ENCODE measurements around the gene ZNF41. TPM values are rescaled to one million over a fixed set of nuclear protein-coding genes. Genes with fewer than 3 reads are reported as not detected.

Gene ZNF41
- total and polyA plus RNA-seq, 10 donors: 2.4 to 17.0 (median 12.5) TPM

DNA sequence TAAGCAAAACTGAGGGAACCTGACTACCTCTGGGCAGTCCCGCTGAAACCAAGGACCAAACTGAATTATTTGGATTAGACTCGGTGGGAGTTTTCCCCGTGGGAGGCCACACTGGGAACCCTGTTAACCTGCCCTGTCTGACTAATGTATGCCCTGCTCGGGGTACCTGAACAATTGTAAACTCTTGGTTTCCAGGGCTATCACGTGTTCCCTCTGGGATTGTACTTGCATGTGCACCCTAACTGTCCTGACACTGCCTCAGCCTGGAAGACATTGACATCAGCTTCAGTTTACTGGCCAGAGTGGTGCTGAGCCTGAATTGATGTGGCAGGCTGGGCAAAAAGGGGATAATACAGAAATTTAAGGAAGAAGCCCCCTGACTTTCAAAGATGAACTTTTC is 20.1 kb upstream of the ZNF41 start:
- intact Hi-C loops (cut with DNase I; ENCODE audit: low total_unique reads): no loop called here
- peaks cover 0 to 5% (median 0%) of the 10 kb centered on the region in 7 donors for H3K27me3 ChIP-seq (replicated peaks in 1 of 7)
- DNase-seq: no peak
- H3K9me3 ChIP-seq: no peaks in the 10 kb centered on the region
- no peak overlapping the region for H3K27ac ChIP-seq
- no peak overlapping the region for H3K4me3 ChIP-seq
- WGBS, 5 donors: 65 to 100% (median 92%) methylated on average over 5 of the region's 5 CpGs
- peaks cover 0 to 10% (median 3%) of the 10 kb centered on the region in 6 donors for H3K4me1 ChIP-seq
- H3K36me3 ChIP-seq: no peaks in the 10 kb centered on the region
- TF ChIP-seq POLR2AphosphoS5 (IDR thresholded peaks at IDR 0.05) (no peak), POLR2A (IDR thresholded peaks at IDR 0.05) (no peak)
- TF ChIP-seq, protein P1, sequence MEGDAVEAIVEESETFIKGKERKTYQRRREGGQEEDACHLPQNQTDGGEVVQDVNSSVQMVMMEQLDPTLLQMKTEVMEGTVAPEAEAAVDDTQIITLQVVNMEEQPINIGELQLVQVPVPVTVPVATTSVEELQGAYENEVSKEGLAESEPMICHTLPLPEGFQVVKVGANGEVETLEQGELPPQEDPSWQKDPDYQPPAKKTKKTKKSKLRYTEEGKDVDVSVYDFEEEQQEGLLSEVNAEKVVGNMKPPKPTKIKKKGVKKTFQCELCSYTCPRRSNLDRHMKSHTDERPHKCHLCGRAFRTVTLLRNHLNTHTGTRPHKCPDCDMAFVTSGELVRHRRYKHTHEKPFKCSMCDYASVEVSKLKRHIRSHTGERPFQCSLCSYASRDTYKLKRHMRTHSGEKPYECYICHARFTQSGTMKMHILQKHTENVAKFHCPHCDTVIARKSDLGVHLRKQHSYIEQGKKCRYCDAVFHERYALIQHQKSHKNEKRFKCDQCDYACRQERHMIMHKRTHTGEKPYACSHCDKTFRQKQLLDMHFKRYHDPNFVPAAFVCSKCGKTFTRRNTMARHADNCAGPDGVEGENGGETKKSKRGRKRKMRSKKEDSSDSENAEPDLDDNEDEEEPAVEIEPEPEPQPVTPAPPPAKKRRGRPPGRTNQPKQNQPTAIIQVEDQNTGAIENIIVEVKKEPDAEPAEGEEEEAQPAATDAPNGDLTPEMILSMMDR (IDR thresholded peaks at IDR 0.05 in 8 of 11, conservative IDR thresholded peaks at IDR 0.05 in 3 of 11): no peak

DNA sequence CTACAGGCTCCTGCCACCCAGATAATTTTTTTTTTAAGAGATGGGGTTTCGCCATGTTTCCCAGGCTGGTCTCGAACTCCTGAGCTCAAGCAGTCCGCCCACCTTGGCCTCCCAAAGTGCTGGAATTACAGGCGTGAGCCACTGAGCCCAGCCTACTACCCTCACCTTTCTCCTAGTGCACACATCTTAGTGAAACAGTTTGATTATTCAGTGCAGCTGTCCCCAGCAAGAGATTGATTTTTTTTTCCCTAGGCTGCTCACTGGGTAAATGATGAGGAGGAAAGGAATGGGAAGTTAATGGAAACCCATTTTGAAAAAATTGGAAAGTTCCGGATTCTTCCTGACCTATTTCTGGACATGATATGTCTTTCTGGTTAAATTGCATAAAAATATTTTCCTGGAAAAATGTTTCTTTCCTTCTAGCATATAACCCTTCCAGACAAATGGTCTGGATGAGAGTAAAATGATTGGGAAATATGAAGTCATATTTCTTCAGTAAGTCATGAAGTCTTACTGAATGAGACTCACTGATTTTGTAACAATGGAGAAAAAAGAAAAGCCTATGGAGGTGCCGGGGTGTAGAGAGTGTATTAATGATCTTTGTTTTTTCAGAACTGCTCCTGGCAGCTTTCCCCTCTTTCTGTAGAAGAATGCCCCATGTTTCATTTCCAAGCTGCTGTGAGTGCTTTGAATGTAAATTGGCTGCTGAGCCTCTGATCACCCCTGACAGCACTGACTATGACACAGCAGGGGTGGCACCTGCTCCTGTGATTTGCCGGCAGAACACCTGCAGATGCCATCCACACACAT is 19.5 kb upstream of the ZNF41 start:
- Histone ChIP-seq H3K4me3 (no peak overlapping the region), H3K36me3 (no peaks in the 10 kb centered on the region), H3K9me3 (no peaks in the 10 kb centered on the region), H3K27ac (no peak overlapping the region), H3K4me1 (peaks cover 0 to 17% (median 3%) of the 10 kb centered on the region in 6 donors), H3K27me3 (replicated peaks in 1 of 7) (peaks cover 0 to 5% (median 0%) of the 10 kb centered on the region in 7 donors)
- DNase-seq: no peak
- 71 to 92% (median 83%) methylated on average over 6 to 7 of the region's 7 CpGs for WGBS, 5 donors
- intact Hi-C loops (cut with DNase I; ENCODE audit: low total_unique reads): no loop called here
- TF ChIP-seq POLR2AphosphoS5 (IDR thresholded peaks at IDR 0.05) (no peak), POLR2A (IDR thresholded peaks at IDR 0.05) (no peak)
- TF ChIP-seq, protein P1 (IDR thresholded peaks at IDR 0.05 in 8 of 11, conservative IDR thresholded peaks at IDR 0.05 in 3 of 11): no peak

DNA sequence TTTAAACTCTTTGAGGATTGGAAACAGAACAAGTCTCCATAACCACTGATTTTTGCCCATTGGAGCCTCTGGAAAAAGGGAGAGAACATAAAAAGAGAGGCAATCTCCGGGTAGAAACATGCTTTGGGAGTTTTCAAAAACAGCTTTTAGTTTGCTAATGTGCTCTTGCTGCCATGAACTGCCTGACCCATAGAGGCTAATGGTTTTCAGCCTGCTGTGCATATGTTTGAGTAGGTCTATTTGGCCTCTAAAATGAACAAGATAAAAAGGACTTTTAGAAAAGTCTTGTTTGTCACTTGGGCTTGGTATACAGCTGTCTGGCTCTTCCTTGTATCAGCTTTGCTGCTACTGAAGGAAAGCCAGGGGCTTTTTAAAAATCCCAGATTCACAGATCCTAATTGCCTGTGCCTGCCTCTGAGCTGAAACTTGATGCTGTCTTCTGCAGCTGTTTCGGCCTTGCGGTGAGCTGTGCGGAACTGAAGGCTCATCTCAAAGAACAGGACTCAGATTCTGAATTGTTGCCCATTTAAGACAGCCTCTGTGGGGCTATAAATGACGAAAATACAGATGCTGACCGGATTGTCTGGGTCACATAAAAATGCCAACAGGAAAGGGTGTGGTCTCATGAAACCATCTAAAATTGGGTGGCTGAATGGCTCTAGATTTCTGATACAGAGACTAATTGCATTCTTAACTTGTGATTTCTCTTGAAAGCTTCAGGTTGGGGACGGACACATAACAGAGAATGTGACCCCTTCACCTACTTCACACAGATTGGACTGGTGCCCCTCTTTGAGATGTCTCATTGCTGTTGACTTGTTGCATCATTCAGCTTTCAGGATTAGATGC is 18.4 kb upstream of the ZNF41 start:
- DNase-seq: no peak
- 41 to 66% (median 46%) methylated on average over 7 of the region's 7 CpGs for WGBS, 5 donors
- no peaks in the 10 kb centered on the region for H3K36me3 ChIP-seq
- peaks cover 0 to 19% (median 3%) of the 10 kb centered on the region in 6 donors for H3K4me1 ChIP-seq
- peaks cover 0 to 5% (median 0%) of the 10 kb centered on the region in 7 donors for H3K27me3 ChIP-seq (replicated peaks in 1 of 7)
- TF ChIP-seq POLR2A (IDR thresholded peaks at IDR 0.05): no peak
- TF ChIP-seq, protein P1 (IDR thresholded peaks at IDR 0.05 in 8 of 11, conservative IDR thresholded peaks at IDR 0.05 in 3 of 11): no peak
- TF ChIP-seq POLR2AphosphoS5 (IDR thresholded peaks at IDR 0.05): no peak
- H3K9me3 ChIP-seq: no peaks in the 10 kb centered on the region
- no peak overlapping the region for H3K4me3 ChIP-seq
- no peak overlapping the region for H3K27ac ChIP-seq
- intact Hi-C loops (cut with DNase I; ENCODE audit: low total_unique reads): no loop called here

- H3K27me3 ChIP-seq (replicated peaks in 1 of 7): peaks cover 0 to 5% (median 0%) of the 10 kb centered on the region in 7 donors
- no peak overlapping the region for H3K27ac ChIP-seq
- no peak for DNase-seq
- H3K4me1 ChIP-seq: peaks cover 0 to 19% (median 3%) of the 10 kb centered on the region in 6 donors
- intact Hi-C loops (cut with DNase I; ENCODE audit: low total_unique reads): no loop called here
- TF ChIP-seq, protein P1 (IDR thresholded peaks at IDR 0.05 in 8 of 11, conservative IDR thresholded peaks at IDR 0.05 in 3 of 11): no peak
- no peaks in the 10 kb centered on the region for H3K9me3 ChIP-seq
- 74 to 95% (median 92%) methylated on average over 5 of the region's 5 CpGs for WGBS, 5 donors
- H3K4me3 ChIP-seq: no peak overlapping the region
- no peaks in the 10 kb centered on the region for H3K36me3 ChIP-seq
These were observed 17.5 kb upstream of the ZNF41 start for GRCh38 chrX:47500554-47500953.

Measured in spleen (tissue), 11 donors.